BLaER1 treated with 17β-estradiol and CSF1 and Interleukin-3, amounts not matched to agents 10 nM and 100 nM (cell line): Measurements from ENCODE around the gene SNAP29.

Experiments
- H3K27ac ChIP-seq, 11 experiments: shearing (Covaris generic); formaldehyde crosslinking; 2 replicates each; pipeline ENCODE4 v1.8.1; 2022
- H3K27me3 ChIP-seq, 11 experiments: shearing (Covaris generic); formaldehyde crosslinking; 2 replicates each; pipeline ENCODE4 v1.8.1; 2022
- H3K36me3 ChIP-seq, 11 experiments: shearing (Covaris generic); formaldehyde crosslinking; 2 replicates each; pipeline ENCODE4 v1.8.1; 2022
- H3K4me1 ChIP-seq, 10 experiments: shearing (Covaris generic); formaldehyde crosslinking; 2 replicates each; pipeline ENCODE4 v1.8.1; 2022
- H3K4me2 ChIP-seq, 11 experiments: shearing (Covaris generic); formaldehyde crosslinking; 2 replicates each; pipeline ENCODE4 v1.8.1; 2022
- H3K4me3 ChIP-seq, 10 experiments: shearing (Covaris generic); formaldehyde crosslinking; 2 replicates each; pipeline ENCODE4 v1.8.1; 2022
- H3K9ac ChIP-seq, 11 experiments: shearing (Covaris generic); formaldehyde crosslinking; 2 replicates each; pipeline ENCODE4 v1.8.1; 2022
- H3K9me3 ChIP-seq, 11 experiments: shearing (Covaris generic); formaldehyde crosslinking; replicated peaks in 1 of 11; 2 replicates each; pipeline ENCODE4 v1.8.1; 2022
- H4K20me1 ChIP-seq, 11 experiments: shearing (Covaris generic); formaldehyde crosslinking; 2 replicates each; pipeline ENCODE4 v1.8.1; 2022
- Cebpa-rat ChIP-seq, 11 experiments: shearing (Covaris generic); IDR thresholded peaks; 2 replicates each; pipeline ENCODE4 v1.8.1; 2022

The SNAP29 gene

DNA sequence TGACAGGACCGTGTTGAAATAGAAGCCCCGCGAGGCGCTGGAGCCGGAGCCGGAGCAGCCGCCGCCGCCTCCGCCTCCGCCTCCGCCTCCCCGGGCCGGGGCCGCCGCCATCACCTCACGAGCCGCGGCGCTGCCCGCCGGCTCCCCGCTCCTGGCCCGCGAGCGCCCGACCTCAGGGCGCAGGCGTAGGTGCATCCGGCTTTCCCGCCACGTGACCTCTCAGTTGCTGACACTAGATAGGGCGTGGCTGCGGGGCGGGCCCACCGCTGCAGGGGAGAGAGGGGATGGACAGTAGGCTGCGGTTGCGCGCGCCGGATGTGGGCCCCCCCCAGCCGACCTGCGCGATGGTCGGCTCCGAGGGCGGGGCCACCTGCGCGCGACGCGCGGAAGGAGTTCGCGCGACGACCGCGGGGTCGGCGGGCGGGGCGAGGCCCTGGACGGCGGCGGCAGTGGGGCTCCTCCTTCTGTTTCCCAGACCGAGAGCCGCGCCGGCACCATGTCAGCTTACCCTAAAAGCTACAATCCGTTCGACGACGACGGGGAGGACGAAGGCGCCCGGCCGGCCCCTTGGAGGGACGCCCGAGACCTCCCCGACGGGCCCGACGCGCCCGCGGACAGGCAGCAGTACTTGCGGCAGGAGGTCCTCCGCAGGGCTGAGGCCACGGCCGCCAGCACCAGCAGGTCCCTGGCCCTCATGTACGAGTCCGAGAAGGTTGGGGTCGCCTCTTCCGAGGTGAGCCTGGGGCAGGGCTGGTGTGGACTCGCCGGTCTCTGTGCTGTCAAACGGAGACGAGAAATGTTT lies at the start of gene SNAP29, which contains the start of gene PI4KA:
Gene SNAP29, plus strand, starts transcription at position 393 of the 802 bp plus-strand sequence. Its CDS starts 104 bp downstream, at position 497.
Gene PI4KA, minus strand, starts transcription at position 197 of the 802 bp plus-strand sequence. Its CDS starts 86 bp downstream, at position 111.
- Histone ChIP-seq H3K27me3 (no peaks in the 10 kb centered on the region), H3K4me1 (peaks cover 33 to 80% (median 46%) of the 10 kb centered on the region in 10 experiments), H3K27ac (peak within 1 kb of the TSS; percentile 82 to 91 (median 88)), H3K36me3 (peaks cover 0 to 32% (median 18%) of the 10 kb centered on the region in 11 experiments; a peak in 19 of 22 replicates), H3K4me3 (peak within 1 kb of the TSS; percentile 78 to 94 (median 86)), H3K9ac (peak within 1 kb of the TSS; percentile 83 to 93 (median 90)), H4K20me1 (peaks cover 38 to 65% (median 49%) of the 10 kb centered on the region in 11 experiments; a peak in 21 of 22 replicates), H3K9me3 (no peaks in the 10 kb centered on the region), H3K4me2 (peak within 1 kb of the TSS; percentile 78 to 97 (median 92))
- TF ChIP-seq Cebpa-rat (IDR thresholded peaks at IDR 0.05): no peak

DNA sequence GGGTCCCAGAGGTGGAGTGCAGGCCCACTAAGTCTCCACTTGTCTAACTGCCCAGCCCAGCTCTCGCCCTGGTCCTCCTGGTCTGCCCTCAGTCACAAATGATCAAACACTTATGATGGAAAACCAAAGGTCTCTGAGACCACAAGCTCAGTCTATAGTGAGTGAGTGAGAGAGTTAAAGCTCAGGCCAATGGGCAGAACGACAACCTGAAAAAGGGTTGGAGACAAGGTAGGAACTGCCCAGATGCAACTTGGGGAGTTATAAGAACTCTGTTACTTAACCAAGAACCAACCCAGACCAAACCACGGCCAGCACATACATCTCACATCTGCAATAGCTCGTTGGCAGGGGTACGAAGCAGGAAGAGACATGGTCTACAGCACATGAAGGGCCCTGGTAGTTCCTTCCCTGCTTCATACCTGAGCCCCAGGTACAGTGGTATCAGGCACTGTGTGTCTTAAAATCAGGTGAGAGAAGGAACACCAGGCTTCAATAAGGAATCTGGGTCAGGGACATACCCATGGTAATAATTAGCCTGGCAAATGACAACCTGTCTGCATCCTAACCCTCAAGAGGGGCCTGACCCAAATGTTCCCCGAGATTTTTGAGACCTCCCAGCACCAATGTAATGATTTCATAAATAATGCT lies 49.1 kb upstream of the SNAP29 start:
- Histone ChIP-seq H3K9ac (peak overlapping the region in 7 of 11 experiments; percentile 7 to 68 (median 52); a peak in 13 of 22 replicates), H3K27me3 (no peaks in the 10 kb centered on the region), H3K36me3 (peaks cover 72 to 99% (median 86%) of the 10 kb centered on the region in 11 experiments), H3K4me1 (peaks cover 16 to 63% (median 44%) of the 10 kb centered on the region in 10 experiments), H3K9me3 (no peaks in the 10 kb centered on the region), H3K4me2 (peak overlapping the region; percentile 48 to 91 (median 80); a peak in 21 of 22 replicates), H4K20me1 (peaks cover 0 to 50% (median 15%) of the 10 kb centered on the region in 11 experiments; a peak in 14 of 22 replicates), H3K4me3 (peak overlapping the region in 1 of 10 experiments; percentile 11; a peak in 2 of 20 replicates), H3K27ac (peak overlapping the region in 9 of 11 experiments; percentile 35 to 81 (median 70); a peak in 17 of 22 replicates)
- TF ChIP-seq Cebpa-rat (IDR thresholded peaks at IDR 0.05): no peak

- no peak for TF ChIP-seq Cebpa-rat (IDR thresholded peaks at IDR 0.05)
- H3K4me3 ChIP-seq: no peak overlapping the region
- peaks cover 0 to 42% (median 15%) of the 10 kb centered on the region in 11 experiments; a peak in 13 of 22 replicates for H4K20me1 ChIP-seq
- H3K4me1 ChIP-seq: peaks cover 16 to 63% (median 44%) of the 10 kb centered on the region in 10 experiments
- no peaks in the 10 kb centered on the region for H3K27me3 ChIP-seq
- H3K9me3 ChIP-seq: no peaks in the 10 kb centered on the region
- H3K9ac ChIP-seq: no peak overlapping the region
- peak overlapping the region in 4 of 11 experiments; percentile 1 to 81 (median 41); a peak in 5 of 22 replicates for H3K27ac ChIP-seq
- peak overlapping the region in 9 of 11 experiments; percentile 75 to 91 (median 81); a peak in 16 of 22 replicates for H3K4me2 ChIP-seq
- H3K36me3 ChIP-seq: peaks cover 72 to 99% (median 87%) of the 10 kb centered on the region in 11 experiments
These were observed 48.2 kb upstream of the SNAP29 start for GRCh38 chr22:20810645-20811044.

GRCh38 chr22:20811171-20811570 lies 47.6 kb upstream of the SNAP29 start:
- no peak for TF ChIP-seq Cebpa-rat (IDR thresholded peaks at IDR 0.05)
- Histone ChIP-seq H3K27ac (peak overlapping the region in 3 of 11 experiments; percentile 5 to 81 (median 77); a peak in 3 of 22 replicates), H3K4me3 (no peak overlapping the region), H3K27me3 (no peaks in the 10 kb centered on the region), H3K9ac (no peak overlapping the region), H3K36me3 (peaks cover 72 to 99% (median 87%) of the 10 kb centered on the region in 11 experiments), H4K20me1 (peaks cover 0 to 39% (median 15%) of the 10 kb centered on the region in 11 experiments; a peak in 13 of 22 replicates), H3K4me1 (peaks cover 16 to 58% (median 44%) of the 10 kb centered on the region in 10 experiments), H3K4me2 (peak overlapping the region in 7 of 11 experiments; percentile 75 to 91 (median 80); a peak in 10 of 22 replicates), H3K9me3 (no peaks in the 10 kb centered on the region)

DNA sequence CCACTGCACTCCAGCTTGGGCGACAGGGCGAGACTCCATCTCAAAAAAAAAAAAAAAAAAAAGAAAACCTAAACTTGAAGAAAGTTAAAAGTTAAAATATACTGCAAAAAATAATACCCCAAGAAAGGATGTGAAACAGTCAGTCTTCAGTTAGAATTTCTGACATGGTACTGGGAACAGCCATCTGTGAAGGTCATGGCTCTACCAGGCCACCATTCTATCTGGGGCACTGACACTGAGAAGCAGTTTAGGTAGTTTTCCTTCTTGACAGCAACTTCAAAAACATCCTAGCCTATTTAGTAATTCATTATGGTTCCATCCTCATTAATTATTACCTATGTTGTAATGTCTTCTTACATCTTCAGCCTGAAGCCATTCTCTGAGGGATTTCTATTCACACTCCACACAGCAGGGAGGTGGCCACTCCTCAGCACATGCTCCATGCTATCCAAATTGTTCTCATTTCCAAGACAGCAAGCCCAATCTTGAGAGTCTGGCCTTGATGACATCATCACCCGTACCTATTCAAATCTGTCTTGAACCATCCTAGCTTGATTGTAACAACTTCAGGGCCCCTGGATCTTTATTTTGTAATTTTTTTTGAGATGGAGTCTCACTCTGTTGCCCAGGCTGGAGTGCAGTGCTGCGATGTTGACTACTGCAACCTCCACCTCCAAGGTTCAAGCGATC lies 46.7 kb upstream of the SNAP29 start:
- H3K27me3 ChIP-seq: no peaks in the 10 kb centered on the region
- H3K36me3 ChIP-seq: peaks cover 72 to 99% (median 87%) of the 10 kb centered on the region in 11 experiments
- no peak for TF ChIP-seq Cebpa-rat (IDR thresholded peaks at IDR 0.05)
- no peak overlapping the region for H3K9ac ChIP-seq
- H3K4me1 ChIP-seq: peaks cover 16 to 50% (median 43%) of the 10 kb centered on the region in 10 experiments
- H4K20me1 ChIP-seq: peaks cover 0 to 37% (median 15%) of the 10 kb centered on the region in 11 experiments; a peak in 13 of 22 replicates
- no peaks in the 10 kb centered on the region for H3K9me3 ChIP-seq
- no peak overlapping the region for H3K27ac ChIP-seq
- no peak overlapping the region for H3K4me3 ChIP-seq
- H3K4me2 ChIP-seq: no peak overlapping the region

DNA sequence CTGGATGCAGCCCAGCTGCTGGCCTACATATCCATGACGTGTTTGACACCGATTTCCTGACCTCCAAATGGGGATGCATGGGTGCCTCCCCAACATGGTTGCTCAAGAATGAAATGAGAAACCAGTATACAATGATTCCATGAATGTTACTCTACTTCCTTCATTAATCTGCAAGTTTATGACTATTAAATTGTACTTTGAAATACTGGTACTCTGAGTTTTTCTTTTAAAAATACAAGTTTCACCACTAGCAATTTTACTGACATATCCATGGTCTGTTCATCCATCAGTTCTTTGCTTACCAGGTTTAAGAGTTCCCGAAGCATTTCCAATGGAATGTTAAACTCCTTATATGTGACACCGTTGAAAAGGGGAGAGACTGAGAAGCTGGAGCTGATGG lies 45.8 kb upstream of the SNAP29 start:
- H3K4me1 ChIP-seq: peaks cover 16 to 41% (median 34%) of the 10 kb centered on the region in 10 experiments
- peaks cover 0 to 27% (median 14%) of the 10 kb centered on the region in 11 experiments; a peak in 13 of 22 replicates for H4K20me1 ChIP-seq
- H3K4me3 ChIP-seq: no peak overlapping the region
- H3K27me3 ChIP-seq: no peaks in the 10 kb centered on the region
- no peak overlapping the region for H3K9ac ChIP-seq
- H3K4me2 ChIP-seq: no peak overlapping the region
- peaks cover 81 to 99% (median 87%) of the 10 kb centered on the region in 11 experiments for H3K36me3 ChIP-seq
- no peak for TF ChIP-seq Cebpa-rat (IDR thresholded peaks at IDR 0.05)
- no peak overlapping the region for H3K27ac ChIP-seq
- H3K9me3 ChIP-seq: no peaks in the 10 kb centered on the region

DNA sequence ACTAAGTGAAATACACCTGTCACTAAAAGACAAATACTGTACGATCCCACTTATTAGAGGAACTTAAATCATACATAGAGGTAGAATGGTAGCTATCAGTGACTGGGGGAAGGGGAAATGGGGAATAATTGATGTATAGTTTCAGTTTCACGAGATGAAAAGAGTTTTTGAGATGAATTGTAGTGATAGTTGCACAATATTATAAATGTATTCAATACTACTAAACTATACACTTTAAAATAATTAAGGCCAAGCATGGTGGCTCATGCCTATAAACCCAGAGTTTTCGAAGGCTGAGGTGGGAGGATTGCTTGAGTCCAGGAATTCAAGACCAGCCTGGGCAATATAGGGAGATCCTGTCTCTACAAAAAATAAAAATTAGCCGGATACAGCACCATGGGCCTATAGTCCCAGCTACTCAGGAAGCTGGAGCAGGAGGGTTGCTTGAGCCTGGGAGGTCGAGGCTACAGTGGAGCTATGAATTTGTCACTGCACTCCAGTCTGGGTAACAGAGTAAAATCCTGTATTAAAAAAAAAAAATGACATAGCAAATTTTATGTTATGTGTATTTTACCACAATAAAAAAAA lies 44.5 kb upstream of the SNAP29 start:
- H3K36me3 ChIP-seq: peaks cover 93 to 100% (median 98%) of the 10 kb centered on the region in 11 experiments
- no peak overlapping the region for H3K27ac ChIP-seq
- no peaks in the 10 kb centered on the region for H3K9me3 ChIP-seq

More for the DNA sequence above, 44.5 kb upstream of the SNAP29 start:
- no peak for TF ChIP-seq Cebpa-rat (IDR thresholded peaks at IDR 0.05)
- Histone ChIP-seq H3K9ac (no peak overlapping the region), H3K27me3 (no peaks in the 10 kb centered on the region), H3K4me2 (peak overlapping the region in 2 of 11 experiments; percentile 10 to 31; a peak in 1 of 22 replicates), H3K4me3 (no peak overlapping the region), H4K20me1 (peaks cover 0 to 15% (median 4%) of the 10 kb centered on the region in 11 experiments; a peak in 9 of 22 replicates), H3K4me1 (peaks cover 7 to 28% (median 21%) of the 10 kb centered on the region in 10 experiments)
